HCT116 (cell line): ENCODE results near the gene TMEM242. TPM values are rescaled to one million over a fixed set of nuclear protein-coding genes. Genes with fewer than 3 reads are reported as not detected.

ENCODE experiments used
- ATAC-seq: fragments of 200-7000 bp; cut with Tn5 transposase; 2 replicates; pipeline ENCODE4 v1.9.1; 2020; ENCODE audit warnings: mild to moderate bottlenecking, moderate library complexity
- BruUV-seq: library from RNA; stranded (reverse); fragments of 400-500 nt; replicated peaks from 2 replicates; lab custom pipeline; 2021; lab: Mats Ljungman, UMichigan
- CTCF ChIA-PET: fragments of 300-600 bp; sonication (Branson Sonifier 250); formaldehyde crosslinking; loops from one replicate; lab custom pipeline; 2021; ENCODE audit warnings: antibody characterized with exemption; lab: Charles Lee
- POLR2A ChIA-PET: fragments of 300-600, 350-600 bp; sonication (Branson Sonifier 250); formaldehyde crosslinking; loops from one replicate; lab custom pipeline; 2021; ENCODE audit warnings: antibody characterized with exemption; lab: Charles Lee
- RAD21 ChIA-PET, 2 experiments: fragments of 300-600 bp; sonication (Branson Sonifier 250); formaldehyde crosslinking; loops; one replicate each; lab custom pipeline; 2023; ENCODE audit warnings: low total read pairs in 2 of 2; ENCODE audit not compliant: uncharacterized antibody in 2 of 2, unreplicated experiment in 2 of 2, low non-redundant PET in 1 of 2; lab: Charles Lee
- DNase-seq: peaks from one replicate; pipeline ENCODE4 v3.0.0-alpha.2; 2010; ENCODE audit warnings: low read depth, low spot score
- H2AFZ ChIP-seq: fragments of 200-600 bp; shearing (Covaris generic), sonication (generic); 2 replicates; pipeline ENCODE4 v1.6.1; 2017; ENCODE audit warnings: low read depth, mixed run types, mixed read lengths, antibody characterized with exemption, low read length; ENCODE audit not compliant: poor library complexity, severe bottlenecking
- H3K27ac ChIP-seq: 2 replicates; pipeline ENCODE4 v1.5.1; 2012; ENCODE audit warnings: low read depth, low read length
- H3K27me3 ChIP-seq: fragments of 200-600 bp; sonication (generic); 2 replicates; pipeline ENCODE4 v1.6.1; 2016; ENCODE audit warnings: mixed run types, low read length, mixed read lengths; ENCODE audit not compliant: insufficient read depth
- H3K36me3 ChIP-seq, 2 experiments: fragments of 200-500 bp in 1 of 2; fragments of 200-600 bp in 1 of 2; sonication (Bioruptor generic) in 1 of 2; sonication (generic) in 1 of 2; 2 replicates each; pipeline versions ENCODE4 v1.5.1 to v1.6.1; 2014 to 2016; ENCODE audit warnings: low read length in 2 of 2, inconsistent platforms in 1 of 2, mixed read lengths in 1 of 2, mixed run types in 1 of 2; ENCODE audit not compliant: insufficient read depth in 2 of 2, control insufficient read depth in 1 of 2
- H3K4me1 ChIP-seq, 2 experiments: fragments of 200-600 bp in 1 of 2; sonication (generic) in 1 of 2; 2 replicates each; pipeline versions ENCODE4 v1.5.1 to v1.6.1; 2012 to 2017; ENCODE audit warnings: low read length in 2 of 2, inconsistent platforms in 1 of 2, mild to moderate bottlenecking in 1 of 2, mixed read lengths in 1 of 2, mixed run types in 1 of 2, moderate library complexity in 1 of 2; ENCODE audit not compliant: insufficient read depth in 2 of 2, control insufficient read depth in 1 of 2
- H3K4me2 ChIP-seq: fragments of 200-600 bp; sonication (generic); 2 replicates; pipeline ENCODE4 v1.6.1; 2017; ENCODE audit warnings: mixed run types, low read length, mixed read lengths
- H3K4me3 ChIP-seq, 2 experiments: fragments of 200-600 bp in 1 of 2; sonication (generic) in 1 of 2; replicated peaks in 1 of 2; 2 replicates each; pipeline ENCODE4 v1.5.1; 2011 to 2016; ENCODE audit warnings: low read length in 2 of 2, control low read depth in 1 of 2, low read depth in 1 of 2, mild to moderate bottlenecking in 1 of 2, mixed read lengths in 1 of 2, mixed run types in 1 of 2
- H3K79me2 ChIP-seq: fragments of 200-600 bp; sonication (generic); 2 replicates; pipeline ENCODE4 v1.6.1; 2017; ENCODE audit warnings: mild to moderate bottlenecking, mixed run types, low read length, moderate library complexity, mixed read lengths; ENCODE audit not compliant: insufficient read depth
- H3K9ac ChIP-seq: fragments of 200-600 bp; sonication (generic); 2 replicates; pipeline ENCODE4 v1.6.1; 2016; ENCODE audit warnings: low read length, mixed read lengths
- H3K9me2 ChIP-seq: fragments of 200-600 bp; sonication (generic), shearing (Covaris generic); 2 replicates; pipeline ENCODE4 v1.6.1; 2017; ENCODE audit warnings: mixed run types, mild to moderate bottlenecking, moderate library complexity; ENCODE audit not compliant: insufficient read depth
- H3K9me3 ChIP-seq, 2 experiments: fragments of 200-500 bp in 1 of 2; fragments of 200-600 bp in 1 of 2; sonication (Bioruptor generic) in 1 of 2; sonication (generic) in 1 of 2; 2 replicates each; pipeline ENCODE4 v1.6.1; 2014 to 2017; ENCODE audit warnings: low read length in 2 of 2, mixed read lengths in 2 of 2, inconsistent platforms in 1 of 2, low read depth in 1 of 2, mild to moderate bottlenecking in 1 of 2, mixed run types in 1 of 2, moderate library complexity in 1 of 2; ENCODE audit not compliant: control insufficient read depth in 1 of 2, insufficient read depth in 1 of 2
- H4K20me1 ChIP-seq: fragments of 200-600 bp; sonication (generic), shearing (Covaris generic); 2 replicates; pipeline ENCODE4 v1.6.1; 2017; ENCODE audit warnings: mixed run types, mild to moderate bottlenecking, moderate library complexity; ENCODE audit not compliant: insufficient read depth
- CBX3 ChIP-seq: IDR thresholded peaks from 2 replicates; pipeline ENCODE4 v1.6.1; 2012; ENCODE audit warnings: low read depth
- CEBPB ChIP-seq: IDR thresholded peaks from 2 replicates; pipeline ENCODE4 v1.6.1; 2012; ENCODE audit warnings: low read depth
- CTCF ChIP-seq, 3 experiments: fragments of 200-600 bp in 1 of 3; sonication (generic) in 1 of 3; IDR thresholded peaks in 2 of 3; conservative IDR thresholded peaks in 1 of 3; 2 replicates each; pipeline ENCODE4 v1.5.1; 2012 to 2017; ENCODE audit warnings: low read depth in 2 of 3, low read length in 2 of 3, antibody characterized with exemption in 1 of 3, borderline replicate concordance in 1 of 3, control low read depth in 1 of 3, mild to moderate bottlenecking in 1 of 3, mixed read lengths in 1 of 3, mixed run types in 1 of 3, moderate library complexity in 1 of 3; ENCODE audit not compliant: insufficient read depth in 1 of 3
- EGR1 ChIP-seq: IDR thresholded peaks from 2 replicates; pipeline ENCODE4 v1.6.1; 2012; ENCODE audit warnings: low read depth
- ELF1 ChIP-seq: IDR thresholded peaks from 2 replicates; pipeline ENCODE4 v1.6.1; 2012; ENCODE audit warnings: low read depth, borderline replicate concordance
- EZH2phosphoT487 ChIP-seq: fragments of 200-600 bp; IDR thresholded peaks from 2 replicates; pipeline ENCODE4 v1.6.1; 2018; ENCODE audit warnings: antibody characterized with exemption, borderline replicate concordance
- JUND ChIP-seq: IDR thresholded peaks from 2 replicates; pipeline ENCODE4 v1.6.1; 2012
- POLR2A ChIP-seq: IDR thresholded peaks from 2 replicates; pipeline ENCODE4 v1.7.0; 2011; ENCODE audit warnings: borderline replicate concordance; ENCODE audit not compliant: insufficient read depth, insufficient read length; ENCODE audit errors: extremely low read depth
- POLR2AphosphoS5 ChIP-seq: IDR thresholded peaks from 2 replicates; pipeline ENCODE4 v1.6.1; 2011; ENCODE audit warnings: mild to moderate bottlenecking, low read depth, low read length, moderate library complexity
- RAD21 ChIP-seq: IDR thresholded peaks from 2 replicates; pipeline ENCODE4 v1.6.1; 2012; ENCODE audit warnings: low read depth, mild to moderate bottlenecking
- REST ChIP-seq: IDR thresholded peaks from 2 replicates; pipeline ENCODE4 v1.6.1; 2012; ENCODE audit warnings: low read depth
- SIN3A ChIP-seq: IDR thresholded peaks from 2 replicates; pipeline ENCODE4 v1.6.1; 2012; ENCODE audit warnings: low read depth
- SRF ChIP-seq: IDR thresholded peaks from 2 replicates; pipeline ENCODE4 v1.6.1; 2012; ENCODE audit warnings: low read depth
- TCF7L2 ChIP-seq: IDR thresholded peaks from 2 replicates; pipeline ENCODE4 v1.7.0; 2011; ENCODE audit warnings: borderline replicate concordance, inconsistent platforms; ENCODE audit not compliant: insufficient read depth, insufficient read length; ENCODE audit errors: extremely low read depth
- YY1 ChIP-seq: IDR thresholded peaks from 2 replicates; pipeline ENCODE4 v1.6.1; 2011; ENCODE audit warnings: low read length, low read depth, moderate library complexity, mild to moderate bottlenecking; ENCODE audit not compliant: insufficient replicate concordance; ENCODE audit errors: extremely low read depth
- ZFX ChIP-seq: fragments of 450-650 bp; IDR thresholded peaks from 2 replicates; pipeline ENCODE4 v1.6.1; 2017
- ZNF274 ChIP-seq: fragments of 200-500 bp; sonication (Bioruptor generic); IDR thresholded peaks from 2 replicates; pipeline ENCODE4 v1.6.1; 2014; ENCODE audit warnings: mild to moderate bottlenecking, low read depth, low read length, inconsistent platforms
- intact Hi-C: fragments of 100-400 bp; cut with micrococcal nuclease; formaldehyde crosslinking; loops from 2 replicates; pipeline ENCODE4 v1.10.0; 2022
- total RNA-seq: library from RNA; stranded (reverse); gene quantifications from one replicate; pipeline ENCODE4 v1.2.1, GENCODE V29; 2021; ENCODE audit not compliant: unreplicated experiment
- TF ChIP-seq, protein P1 (sequence below): IDR thresholded peaks from 2 replicates; pipeline ENCODE4 v1.6.1; 2012
- TF ChIP-seq, protein P2 (sequence below): IDR thresholded peaks from 2 replicates; pipeline ENCODE4 v1.6.1; 2012
- TF ChIP-seq, protein P3 (sequence below): IDR thresholded peaks from 2 replicates; pipeline ENCODE4 v1.6.1; 2011; ENCODE audit warnings: mild to moderate bottlenecking, low read length, moderate library complexity; ENCODE audit not compliant: insufficient replicate concordance; ENCODE audit errors: extremely low read depth

The TMEM242 gene
- total RNA-seq, 1 experiment from 2014 or later = 11.6 TPM

- BruUV-seq = no TSS peak
- H3K9ac ChIP-seq = no peak overlapping the region
- H3K4me2 ChIP-seq = no peak overlapping the region
- no peak for TF ChIP-seq RAD21
- no peak for TF ChIP-seq JUND
- no peak for TF ChIP-seq TCF7L2
- TF ChIP-seq, protein P1, sequence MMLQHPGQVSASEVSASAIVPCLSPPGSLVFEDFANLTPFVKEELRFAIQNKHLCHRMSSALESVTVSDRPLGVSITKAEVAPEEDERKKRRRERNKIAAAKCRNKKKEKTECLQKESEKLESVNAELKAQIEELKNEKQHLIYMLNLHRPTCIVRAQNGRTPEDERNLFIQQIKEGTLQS = no peak
- TF ChIP-seq CBX3 = no peak
- TF ChIP-seq, protein P2, sequence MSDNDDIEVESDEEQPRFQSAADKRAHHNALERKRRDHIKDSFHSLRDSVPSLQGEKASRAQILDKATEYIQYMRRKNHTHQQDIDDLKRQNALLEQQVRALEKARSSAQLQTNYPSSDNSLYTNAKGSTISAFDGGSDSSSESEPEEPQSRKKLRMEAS = no peak
- no peak for TF ChIP-seq ZFX
- TF ChIP-seq CEBPB = no peak
- TF ChIP-seq POLR2A = no peak
- TF ChIP-seq REST = no peak
- no peak for TF ChIP-seq EZH2phosphoT487
- no peak for TF ChIP-seq EGR1
- no peak for TF ChIP-seq POLR2AphosphoS5
- TF ChIP-seq CTCF (IDR thresholded peaks at IDR 0.05 in 2 of 3, conservative IDR thresholded peaks at IDR 0.05 in 1 of 3; ENCODE audit: borderline replicate concordance in 1 of 3, insufficient read depth in 1 of 3, low read depth in 2 of 3, low read length in 2 of 3) = no peak
- TF ChIP-seq ELF1 = no peak
- TF ChIP-seq SIN3A = no peak
- TF ChIP-seq SRF = no peak
- TF ChIP-seq YY1 = no peak
- no peak for TF ChIP-seq ZNF274
- TF ChIP-seq, protein P3, sequence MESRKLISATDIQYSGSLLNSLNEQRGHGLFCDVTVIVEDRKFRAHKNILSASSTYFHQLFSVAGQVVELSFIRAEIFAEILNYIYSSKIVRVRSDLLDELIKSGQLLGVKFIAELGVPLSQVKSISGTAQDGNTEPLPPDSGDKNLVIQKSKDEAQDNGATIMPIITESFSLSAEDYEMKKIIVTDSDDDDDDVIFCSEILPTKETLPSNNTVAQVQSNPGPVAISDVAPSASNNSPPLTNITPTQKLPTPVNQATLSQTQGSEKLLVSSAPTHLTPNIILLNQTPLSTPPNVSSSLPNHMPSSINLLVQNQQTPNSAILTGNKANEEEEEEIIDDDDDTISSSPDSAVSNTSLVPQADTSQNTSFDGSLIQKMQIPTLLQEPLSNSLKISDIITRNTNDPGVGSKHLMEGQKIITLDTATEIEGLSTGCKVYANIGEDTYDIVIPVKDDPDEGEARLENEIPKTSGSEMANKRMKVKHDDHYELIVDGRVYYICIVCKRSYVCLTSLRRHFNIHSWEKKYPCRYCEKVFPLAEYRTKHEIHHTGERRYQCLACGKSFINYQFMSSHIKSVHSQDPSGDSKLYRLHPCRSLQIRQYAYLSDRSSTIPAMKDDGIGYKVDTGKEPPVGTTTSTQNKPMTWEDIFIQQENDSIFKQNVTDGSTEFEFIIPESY = no peak
- DNase-seq (no peak), ATAC-seq (no peak)
- H3K79me2 ChIP-seq = no peaks in the 10 kb centered on the region; the same call in 1 of the 2 replicates
- intact Hi-C loops = no loop called here
- no peak overlapping the region for H2AFZ ChIP-seq
- ChIA-PET RAD21 (no interaction called here), CTCF (no interaction called here), POLR2A (no interaction called here)
- H3K27ac ChIP-seq = no peak overlapping the region
- H3K27me3 ChIP-seq = no peaks in the 10 kb centered on the region
- no peaks in the 10 kb centered on the region for H4K20me1 ChIP-seq
- H3K4me3 ChIP-seq = no peak overlapping the region
- H3K9me3 ChIP-seq = no peaks in the 10 kb centered on the region
- H3K36me3 ChIP-seq = peaks cover 0 to 6% of the 10 kb centered on the region in 2 experiments; a peak in 1 of 4 replicates
- H3K4me1 ChIP-seq = peaks cover 0 to 13% of the 10 kb centered on the region in 2 experiments; a peak in 1 of 4 replicates
- H3K9me2 ChIP-seq = no peaks in the 10 kb centered on the region
Observed at GRCh38 chr6:157307661-157308060, 15.7 kb downstream of the TMEM242 start.
